Spleen (tissue), 11 donors: ENCODE data around the gene MEI1. TPM values are rescaled to one million over a fixed set of nuclear protein-coding genes. Genes with fewer than 3 reads are reported as not detected.
"Not testable (repeated sequence)": the region's sequence is repeated elsewhere in the genome, so short reads cannot be mapped to it uniquely, and the experiment has no call there.

ENCODE experiments used
- DNase-seq: peaks from one replicate; pipeline ENCODE4 v3.0.0-alpha.2; 2020
- H3K27ac ChIP-seq, 8 donors: fragments of 200-600 bp; sonication (generic) in 7 of 8; 1 replicate in 4 of 8; 2 replicates in 4 of 8; pipeline versions ENCODE4 v1.5.0 to v1.8.0; 2016 to 2021; ENCODE audit warnings: inconsistent platforms in 4 of 8, mild to moderate bottlenecking in 4 of 8, moderate library complexity in 1 of 8
- H3K27me3 ChIP-seq, 7 donors: fragments of 200-600 bp; sonication (generic) in 6 of 7; replicated peaks in 1 of 7; 1 replicate in 4 of 7; 2 replicates in 3 of 7; pipeline versions ENCODE4 v1.5.0 to v1.8.0; 2016 to 2021; ENCODE audit warnings: inconsistent platforms in 3 of 7, mild to moderate bottlenecking in 1 of 7
- H3K36me3 ChIP-seq, 6 donors: fragments of 200-600 bp; sonication (generic) in 5 of 6; 1 replicate in 4 of 6; 2 replicates in 2 of 6; pipeline versions ENCODE4 v1.5.0 to v1.8.0; 2016 to 2021; ENCODE audit warnings: inconsistent platforms in 2 of 6
- H3K4me1 ChIP-seq, 6 donors: fragments of 200-600 bp; sonication (generic) in 5 of 6; 1 replicate in 3 of 6; 2 replicates in 3 of 6; pipeline versions ENCODE4 v1.5.0 to v1.8.0; 2016 to 2021; ENCODE audit warnings: inconsistent platforms in 3 of 6
- H3K4me3 ChIP-seq, 8 donors: fragments of 200-600 bp; sonication (generic) in 7 of 8; 1 replicate in 4 of 8; 2 replicates in 4 of 8; pipeline versions ENCODE4 v1.5.0 to v1.8.0; 2016 to 2021; ENCODE audit warnings: inconsistent platforms in 4 of 8, mild to moderate bottlenecking in 4 of 8, moderate library complexity in 2 of 8
- H3K9me3 ChIP-seq, 8 donors: fragments of 200-600 bp; sonication (generic) in 7 of 8; 1 replicate in 4 of 8; 2 replicates in 4 of 8; pipeline versions ENCODE4 v1.5.0 to v1.8.0; 2016 to 2021; ENCODE audit warnings: inconsistent platforms in 4 of 8
- POLR2A ChIP-seq, 3 donors: fragments of 450-650 bp; IDR thresholded peaks; one replicate each; pipeline ENCODE4 v1.5.1; 2017; ENCODE audit warnings: antibody characterized with exemption in 3 of 3, mild to moderate bottlenecking in 1 of 3
- POLR2AphosphoS5 ChIP-seq, 3 donors: sonication (generic); formaldehyde crosslinking; IDR thresholded peaks; one replicate each; pipeline ENCODE4 v1.5.1; 2017; ENCODE audit warnings: antibody characterized with exemption in 3 of 3
- WGBS, 5 donors: extraction: QIAGEN DNeasy Blood & Tissue Kit in 3 of 5; methylation state at CpG; one replicate each; pipeline versions ENCODE4 v1.1.5 to v1.1.7; 2013 to 2018; 5-methylcytosine and 5-hydroxymethylcytosine counted together
- intact Hi-C: fragments of 100-400 bp; cut with DNase I; formaldehyde crosslinking; loops from one replicate; pipeline ENCODE4 v1.15.0; 2023; ENCODE audit warnings: low total_unique reads
- polyA plus RNA-seq, 3 donors: library from polyadenylated mRNA; stranded (reverse); fragments of 200-250 nt; gene quantifications; one replicate each; pipeline ENCODE4 v1.2.1, GENCODE V29; 2013
- total RNA-seq, 7 donors: library from RNA; depleted of rRNA in 3 of 7; stranded (reverse); fragments of >200 nt in 3 of 7; fragmentation: NEBNext Ultra II Directional in 4 of 7; extraction: Animal tissue kit (Norgen Biotek cat#: 25700) in 4 of 7; gene quantifications; one replicate each; pipeline versions ENCODE4 v1.1.0 to v1.2.1, GENCODE V29; 2016 to 2021
- TF ChIP-seq, protein P1 (sequence below), 11 experiments: fragments of 200-600 bp in 7 of 11; fragments of 450-650 bp in 4 of 11; sonication (generic) in 4 of 11; IDR thresholded peaks in 8 of 11; conservative IDR thresholded peaks in 3 of 11; 1 replicate in 7 of 11; 2 replicates in 4 of 11; pipeline versions ENCODE4 v1.4.0 to v1.8.0; 2016 to 2021; ENCODE audit warnings: antibody characterized with exemption in 11 of 11, inconsistent platforms in 4 of 11, mild to moderate bottlenecking in 1 of 11
- donor health status: healthy with polysubstance abuse.
- donor health status: DM: no; HTN: no; CAD: no; lungs with moderate emphysema.
- donor health status: DM: no; HTN: no; CAD: no.
- donor health status: Bipolar disorder and iron deficiency.
- donor health status: healthy.
- donor health status: DM: no; HTN: no; CAD: no.
- donor health status: DM: yes; HTN: yes; CAD: no.

Gene MEI1
- total and polyA plus RNA-seq, 10 donors, result 17.7 to 56.5 (median 22.1) TPM

DNA sequence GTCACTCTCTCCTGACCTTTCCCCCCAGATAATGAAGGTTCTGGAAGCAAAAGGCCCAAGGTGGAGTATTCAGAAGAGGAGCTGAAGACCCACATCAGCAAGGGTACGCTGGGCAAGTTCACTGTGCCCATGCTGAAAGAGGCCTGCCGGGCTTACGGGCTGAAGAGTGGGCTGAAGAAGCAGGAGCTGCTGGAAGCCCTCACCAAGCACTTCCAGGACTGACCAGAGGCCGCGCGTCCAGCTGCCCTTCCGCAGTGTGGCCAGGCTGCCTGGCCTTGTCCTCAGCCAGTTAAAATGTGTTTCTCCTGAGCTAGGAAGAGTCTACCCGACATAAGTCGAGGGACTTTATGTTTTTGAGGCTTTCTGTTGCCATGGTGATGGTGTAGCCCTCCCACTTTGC is 35.7 kb upstream of the MEI1 start:
- DNase-seq, result peak; percentile 29
- WGBS, 5 donors, result 83 to 93% (median 89%) methylated on average over 9 of the region's 9 CpGs
- H3K4me3 ChIP-seq, H3K9me3 ChIP-seq, intact Hi-C loops, H3K27ac ChIP-seq, H3K27me3 ChIP-seq: not testable (repeated sequence)
- peaks cover 4 to 21% (median 17%) of the 10 kb centered on the region in 6 donors for H3K4me1 ChIP-seq
- peak in 1 of 3 donors; percentile 43 for TF ChIP-seq POLR2AphosphoS5 (IDR thresholded peaks at IDR 0.05)
- H3K36me3 ChIP-seq, result peaks cover 0 to 70% (median 67%) of the 10 kb centered on the region in 6 donors

DNA sequence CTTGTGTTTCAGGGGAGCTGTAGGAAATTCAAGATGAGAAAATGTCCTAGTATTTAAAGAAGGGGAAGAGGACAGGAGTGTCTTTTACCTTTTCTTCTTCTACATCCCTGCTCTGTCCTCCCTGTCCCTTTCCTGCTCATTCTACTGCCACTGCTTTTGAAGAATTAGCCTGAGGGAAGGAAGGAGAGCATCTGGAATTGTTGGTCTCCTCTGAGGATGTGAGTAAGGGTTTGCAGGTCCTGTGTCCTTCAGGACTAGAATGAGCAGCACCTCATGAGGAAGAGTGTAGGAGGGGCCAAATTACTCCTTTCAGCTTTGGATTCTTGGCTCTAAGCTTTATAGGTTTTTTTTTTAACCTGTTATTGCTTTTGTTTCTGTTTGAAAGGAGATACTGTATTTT is 34.8 kb upstream of the MEI1 start:
- no peaks in the 10 kb centered on the region for H3K27me3 ChIP-seq
- H3K36me3 ChIP-seq, result peaks cover 0 to 61% (median 58%) of the 10 kb centered on the region in 6 donors
- DNase-seq, result no peak
- peak overlapping the region in 1 of 8 donors; percentile 9 for H3K27ac ChIP-seq
- no peak overlapping the region for H3K4me3 ChIP-seq
- H3K4me1 ChIP-seq, result peaks cover 4 to 21% (median 17%) of the 10 kb centered on the region in 6 donors
- no peaks in the 10 kb centered on the region for H3K9me3 ChIP-seq
- TF ChIP-seq POLR2A (IDR thresholded peaks at IDR 0.05), result no peak
- no peak for TF ChIP-seq POLR2AphosphoS5 (IDR thresholded peaks at IDR 0.05)
- TF ChIP-seq, protein P1, sequence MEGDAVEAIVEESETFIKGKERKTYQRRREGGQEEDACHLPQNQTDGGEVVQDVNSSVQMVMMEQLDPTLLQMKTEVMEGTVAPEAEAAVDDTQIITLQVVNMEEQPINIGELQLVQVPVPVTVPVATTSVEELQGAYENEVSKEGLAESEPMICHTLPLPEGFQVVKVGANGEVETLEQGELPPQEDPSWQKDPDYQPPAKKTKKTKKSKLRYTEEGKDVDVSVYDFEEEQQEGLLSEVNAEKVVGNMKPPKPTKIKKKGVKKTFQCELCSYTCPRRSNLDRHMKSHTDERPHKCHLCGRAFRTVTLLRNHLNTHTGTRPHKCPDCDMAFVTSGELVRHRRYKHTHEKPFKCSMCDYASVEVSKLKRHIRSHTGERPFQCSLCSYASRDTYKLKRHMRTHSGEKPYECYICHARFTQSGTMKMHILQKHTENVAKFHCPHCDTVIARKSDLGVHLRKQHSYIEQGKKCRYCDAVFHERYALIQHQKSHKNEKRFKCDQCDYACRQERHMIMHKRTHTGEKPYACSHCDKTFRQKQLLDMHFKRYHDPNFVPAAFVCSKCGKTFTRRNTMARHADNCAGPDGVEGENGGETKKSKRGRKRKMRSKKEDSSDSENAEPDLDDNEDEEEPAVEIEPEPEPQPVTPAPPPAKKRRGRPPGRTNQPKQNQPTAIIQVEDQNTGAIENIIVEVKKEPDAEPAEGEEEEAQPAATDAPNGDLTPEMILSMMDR (IDR thresholded peaks at IDR 0.05 in 8 of 11, conservative IDR thresholded peaks at IDR 0.05 in 3 of 11), result no peak
- intact Hi-C loops, result no loop called here

DNA sequence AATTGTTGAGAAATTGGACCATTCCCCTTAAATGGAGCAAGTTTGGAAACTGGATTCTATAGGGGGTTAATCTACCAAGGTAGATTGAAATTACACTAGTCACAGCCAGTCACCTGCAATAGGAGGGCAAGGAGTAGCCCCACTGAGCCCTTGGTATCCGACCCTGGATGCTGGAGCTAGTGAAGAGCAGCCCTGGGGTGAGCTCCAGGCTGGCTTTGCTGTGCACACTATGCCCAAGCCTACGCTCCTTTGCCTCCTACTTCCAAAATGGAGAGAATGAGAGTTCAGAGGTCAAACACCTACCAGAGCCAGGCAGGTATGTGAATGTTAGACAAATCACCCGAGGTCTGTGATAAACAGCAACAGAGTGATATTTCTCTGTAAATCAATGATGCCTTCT is 34.4 kb upstream of the MEI1 start:
- Histone ChIP-seq H3K4me3 (no peak overlapping the region), H3K27ac (no peak overlapping the region), H3K36me3 (peaks cover 0 to 57% (median 53%) of the 10 kb centered on the region in 6 donors), H3K4me1 (peaks cover 4 to 21% (median 17%) of the 10 kb centered on the region in 6 donors), H3K9me3 (no peaks in the 10 kb centered on the region), H3K27me3 (no peaks in the 10 kb centered on the region)
- TF ChIP-seq, protein P1 (IDR thresholded peaks at IDR 0.05 in 8 of 11, conservative IDR thresholded peaks at IDR 0.05 in 3 of 11), result no peak
- peak in 2 of 3 donors; percentile 4 to 18 for TF ChIP-seq POLR2AphosphoS5 (IDR thresholded peaks at IDR 0.05)
- intact Hi-C loops, result no loop called here
- 93 to 97% (median 93%) methylated on average over 3 of the region's 3 CpGs for WGBS, 5 donors
- DNase-seq, result no peak

DNA sequence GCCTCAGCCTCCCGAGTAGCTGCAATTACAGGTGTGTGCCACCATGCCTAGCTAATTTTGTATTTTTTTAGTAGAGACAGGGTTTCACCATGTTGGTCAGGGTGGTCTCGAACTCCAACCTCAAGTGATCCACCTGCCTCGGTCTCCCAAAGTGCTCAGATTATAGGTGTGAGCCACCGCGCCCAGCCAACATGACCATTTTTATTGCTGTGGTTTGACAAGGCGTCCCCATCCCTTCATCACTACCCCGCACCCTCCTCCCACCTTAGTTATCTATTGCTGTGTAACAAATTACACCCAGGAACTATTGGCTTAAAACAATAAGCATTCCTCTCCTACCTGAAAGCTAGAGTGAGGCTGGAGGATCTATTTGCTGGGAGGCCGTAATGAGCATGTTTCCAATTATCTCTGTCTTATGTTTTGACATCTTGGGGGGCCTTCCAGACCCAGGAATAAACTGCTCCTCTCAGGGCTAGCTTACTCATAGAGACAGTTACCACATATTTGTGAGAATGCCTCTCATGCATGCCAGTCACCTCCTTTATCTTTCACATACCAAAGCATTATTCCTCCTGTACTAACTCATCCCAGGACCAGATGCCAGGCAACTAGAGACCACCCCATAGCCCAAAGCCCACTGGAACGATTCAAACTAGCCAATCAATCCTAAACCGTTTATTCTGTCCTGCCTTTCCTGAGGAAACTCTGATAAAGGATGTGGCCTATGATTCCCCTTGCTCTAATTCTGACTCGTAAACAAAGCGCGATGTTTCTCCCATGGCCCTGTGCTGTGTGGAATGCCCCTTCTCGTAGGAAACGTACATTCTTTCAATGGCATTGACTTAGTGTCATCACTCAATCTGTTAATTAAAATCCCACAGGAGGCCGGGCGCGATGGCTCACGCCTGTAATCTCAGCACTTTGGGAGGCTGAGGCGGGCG is 30.1 kb upstream of the MEI1 start:
- H3K36me3 ChIP-seq, result peaks cover 0 to 39% (median 25%) of the 10 kb centered on the region in 6 donors
- TF ChIP-seq POLR2A (IDR thresholded peaks at IDR 0.05) (no peak), POLR2AphosphoS5 (IDR thresholded peaks at IDR 0.05) (no peak)
- TF ChIP-seq, protein P1 (IDR thresholded peaks at IDR 0.05 in 8 of 11, conservative IDR thresholded peaks at IDR 0.05 in 3 of 11), result no peak
- WGBS, 5 donors, result 89 to 92% (median 89%) methylated on average over 21 of the region's 21 CpGs
- H3K4me1 ChIP-seq, result peaks cover 4 to 21% (median 17%) of the 10 kb centered on the region in 6 donors
- intact Hi-C loops, result no loop called here
- H3K27me3 ChIP-seq, result no peaks in the 10 kb centered on the region
- DNase-seq, result no peak
- H3K4me3 ChIP-seq, result no peak overlapping the region
- peak overlapping the region in 1 of 8 donors; percentile 21 for H3K27ac ChIP-seq
- no peaks in the 10 kb centered on the region for H3K9me3 ChIP-seq

DNA sequence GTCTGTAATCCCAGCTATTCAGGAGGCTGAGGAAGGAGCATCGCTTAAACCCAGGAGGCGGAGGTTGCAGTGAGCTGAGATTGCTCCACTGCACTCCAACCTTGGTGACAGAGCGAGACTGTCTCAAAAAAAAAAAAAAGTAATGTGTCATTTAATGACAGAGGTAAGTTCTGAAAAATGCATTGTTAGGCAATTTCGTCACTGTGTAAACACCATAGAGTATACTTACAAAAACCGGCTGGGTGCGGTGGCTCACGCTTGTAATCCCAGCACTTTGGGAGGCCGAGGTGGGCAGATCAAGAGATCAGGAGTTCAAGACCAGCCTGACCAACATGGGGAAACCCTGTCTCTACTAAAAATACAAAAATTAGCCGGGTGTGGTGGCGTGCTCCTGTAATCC is 27.2 kb upstream of the MEI1 start:
- H3K27ac ChIP-seq, H3K9me3 ChIP-seq, DNase-seq, H3K27me3 ChIP-seq, H3K4me3 ChIP-seq, intact Hi-C loops: not testable (repeated sequence)
- 91 to 95% (median 93%) methylated on average over 10 of the region's 10 CpGs for WGBS, 5 donors
- Histone ChIP-seq H3K36me3 (peaks cover 0 to 53% (median 31%) of the 10 kb centered on the region in 6 donors), H3K4me1 (peaks cover 0 to 11% (median 8%) of the 10 kb centered on the region in 6 donors)
